IPS-NIHi7 (cell line): ENCODE results near the gene LDLRAD4.

Experiments
- DNase-seq: peaks from one replicate; pipeline ENCODE4 v3.0.0; 2012; ENCODE audit warnings: mixed read lengths; ENCODE audit errors: extremely low spot score

Gene LDLRAD4

GRCh38 chr18:13446610-13447461 is 228.3 kb downstream of the LDLRAD4 start:
- peak; percentile 35 for DNase-seq

GRCh38 chr18:13447621-13448334 is 229.2 kb downstream of the LDLRAD4 start:
- DNase-seq, result no peak

GRCh38 chr18:13448335-13448795 is 229.8 kb downstream of the LDLRAD4 start:
- no peak for DNase-seq

GRCh38 chr18:13449651-13450050 is 231.1 kb downstream of the LDLRAD4 start:
- DNase-seq, result no peak

- DNase-seq, result no peak
These were observed 232.0 kb downstream of the LDLRAD4 start for GRCh38 chr18:13450289-13451212.

GRCh38 chr18:13451213-13451540 is 232.6 kb downstream of the LDLRAD4 start:
- DNase-seq, result no peak

- no peak for DNase-seq
These were observed 233.3 kb downstream of the LDLRAD4 start for GRCh38 chr18:13451661-13452387.

GRCh38 chr18:13452388-13452811 is 233.8 kb downstream of the LDLRAD4 start:
- DNase-seq, result peak; percentile 61

- peak; percentile 33 for DNase-seq
These were observed 234.5 kb downstream of the LDLRAD4 start for GRCh38 chr18:13452871-13453680.

- no peak for DNase-seq
These were observed 235.2 kb downstream of the LDLRAD4 start for GRCh38 chr18:13453714-13454113.

GRCh38 chr18:13454363-13455150 is 236.0 kb downstream of the LDLRAD4 start:
- no peak for DNase-seq

- no peak for DNase-seq
These were observed 236.9 kb downstream of the LDLRAD4 start for GRCh38 chr18:13455471-13455870.

- no peak for DNase-seq
These were observed 237.5 kb downstream of the LDLRAD4 start for GRCh38 chr18:13455960-13456481.

GRCh38 chr18:13456736-13457271 is 238.2 kb downstream of the LDLRAD4 start:
- no peak for DNase-seq

GRCh38 chr18:13457327-13457726 is 238.8 kb downstream of the LDLRAD4 start:
- DNase-seq, result no peak

- DNase-seq, result no peak
These were observed 242.4 kb downstream of the LDLRAD4 start for GRCh38 chr18:13460946-13461345.

- no peak for DNase-seq
These were observed 242.9 kb downstream of the LDLRAD4 start for GRCh38 chr18:13461469-13461868.

- DNase-seq, result no peak
These were observed 243.4 kb downstream of the LDLRAD4 start for GRCh38 chr18:13461936-13462335.

GRCh38 chr18:13462686-13463085 is 244.1 kb downstream of the LDLRAD4 start:
- no peak for DNase-seq
